Naive thymus-derived CD8-positive, alpha-beta T cell (primary cell): Measurements from ENCODE around the gene AGPAT3. TPM values are rescaled to one million over a fixed set of nuclear protein-coding genes. Genes with fewer than 3 reads are reported as not detected.
A peak's percentile ranks its signal among the peaks of the same experiment; 100 is the strongest.

ENCODE experiments used
- ATAC-seq, 2 donors: fragments of 150-1000 bp; cut with Tn5 transposase in 1 of 2; sonication (Bioruptor Pico), chemical (Tn5 transposase) in 1 of 2; 1 replicate in 1 of 2; 2 replicates in 1 of 2; pipeline ENCODE4 v1.10.0; 2021; ENCODE audit warnings: mild to moderate bottlenecking in 2 of 2, moderate library complexity in 2 of 2
- POLR2A ChIA-PET: fragments of 350-600 bp; sonication (Branson Sonifier 250); formaldehyde crosslinking; loops from one replicate; lab custom pipeline; 2021; ENCODE audit warnings: antibody characterized with exemption; lab: Charles Lee
- DNase-seq, 10 donors: peaks; one replicate each; pipeline versions ENCODE4 v3.0.0 to v3.0.0-alpha.2; 2020 to 2022
- H3K27ac Mint-ChIP-seq, 10 donors: one replicate each; pipeline ENCODE4 v1.8.0; 2020 to 2022; ENCODE audit warnings: mild to moderate bottlenecking in 10 of 10, mixed read lengths in 10 of 10, moderate library complexity in 4 of 10, inconsistent platforms in 1 of 10
- H3K27me3 Mint-ChIP-seq, 5 donors: one replicate each; pipeline ENCODE4 v1.8.0; 2021 to 2022; ENCODE audit warnings: mixed read lengths in 5 of 5
- H3K36me3 Mint-ChIP-seq, 3 donors: one replicate each; pipeline ENCODE4 v1.8.0; 2020 to 2022; ENCODE audit warnings: mixed read lengths in 3 of 3, mild to moderate bottlenecking in 2 of 3, inconsistent platforms in 1 of 3
- H3K4me1 Mint-ChIP-seq, 4 donors: one replicate each; pipeline ENCODE4 v1.8.0; 2021 to 2022; ENCODE audit warnings: mixed read lengths in 4 of 4
- H3K4me3 Mint-ChIP-seq, 10 donors: one replicate each; pipeline ENCODE4 v1.8.0; 2020 to 2022; ENCODE audit warnings: mild to moderate bottlenecking in 10 of 10, mixed read lengths in 10 of 10, moderate library complexity in 6 of 10, inconsistent platforms in 1 of 10
- H3K9me3 Mint-ChIP-seq, 9 donors: one replicate each; pipeline ENCODE4 v1.8.0; 2020 to 2022; ENCODE audit warnings: mixed read lengths in 9 of 9, mild to moderate bottlenecking in 3 of 9, inconsistent platforms in 1 of 9, moderate library complexity in 1 of 9
- polyA plus RNA-seq, 3 donors: library from polyadenylated mRNA; unstranded; fragments of 300-500 nt; fragmentation: Illumina TruSeq; gene quantifications; one replicate each; pipeline ENCODE4 v1.2.3, GENCODE V29; 2021
- total RNA-seq, 8 experiments: library from RNA in 2 of 8; stranded (reverse) in 2 of 8; gene quantifications; one replicate each; pipeline ENCODE4 v1.2.3 and lab custom pipeline; 2021 to 2026

The AGPAT3 gene
- total and polyA plus RNA-seq, 5 experiments from 2014 or later: 10.9 to 59.0 (median 18.0) TPM

GRCh38 chr21:43930848-43931375 is 65.9 kb downstream of the AGPAT3 start:
- peaks cover 0 to 13% (median 0%) of the 10 kb centered on the region in 3 donors for H3K36me3 Mint-ChIP-seq
- DNase-seq: no peak
- H3K4me3 Mint-ChIP-seq: no peak overlapping the region
- peaks cover 0 to 31% (median 11%) of the 10 kb centered on the region in 4 donors for H3K4me1 Mint-ChIP-seq
- ATAC-seq: no peak
- H3K27ac Mint-ChIP-seq: peak overlapping the region in 4 of 10 donors; percentile 4 to 82 (median 32)
- H3K9me3 Mint-ChIP-seq: no peaks in the 10 kb centered on the region
- H3K27me3 Mint-ChIP-seq: no peaks in the 10 kb centered on the region
- POLR2A ChIA-PET: interaction anchor here (0.6 to 1.5 kb wide), 3 partner anchors 8 to 1543 kb away, joined by 3 to 4 read pairs (median 4); no protein-coding TSS in a partner anchor

- Mint-ChIP-seq H3K27me3 (no peaks in the 10 kb centered on the region), H3K4me1 (peaks cover 1 to 28% (median 11%) of the 10 kb centered on the region in 4 donors), H3K36me3 (peaks cover 0 to 13% (median 0%) of the 10 kb centered on the region in 3 donors), H3K9me3 (no peaks in the 10 kb centered on the region), H3K27ac (peak overlapping the region in 2 of 10 donors; percentile 4 to 82), H3K4me3 (no peak overlapping the region)
- POLR2A ChIA-PET: interaction anchor here (0.6 to 1.5 kb wide), 2 partner anchors 9 to 1544 kb away, joined by 3 to 4 read pairs; no protein-coding TSS in a partner anchor
- no peak for DNase-seq
- no peak for ATAC-seq
Observed at GRCh38 chr21:43931489-43931888, 66.5 kb downstream of the AGPAT3 start.

- DNase-seq (no peak), ATAC-seq (no peak)
- H3K36me3 Mint-ChIP-seq: peaks cover 0 to 13% (median 0%) of the 10 kb centered on the region in 3 donors
- H3K4me1 Mint-ChIP-seq: peaks cover 3 to 30% (median 11%) of the 10 kb centered on the region in 4 donors
- H3K9me3 Mint-ChIP-seq: no peaks in the 10 kb centered on the region
- H3K4me3 Mint-ChIP-seq: no peak overlapping the region
- no peaks in the 10 kb centered on the region for H3K27me3 Mint-ChIP-seq
- POLR2A ChIA-PET: interaction anchor here (1.5 kb wide), 1 partner anchor 9 kb away, joined by 4 read pairs; no protein-coding TSS in a partner anchor
- H3K27ac Mint-ChIP-seq: peak overlapping the region in 4 of 10 donors; percentile 20 to 63 (median 29)
Observed at GRCh38 chr21:43932005-43932404, 67.0 kb downstream of the AGPAT3 start.

- no peak for DNase-seq
- H3K36me3 Mint-ChIP-seq: peaks cover 0 to 6% (median 0%) of the 10 kb centered on the region in 3 donors
- H3K4me1 Mint-ChIP-seq: peaks cover 14 to 36% (median 17%) of the 10 kb centered on the region in 4 donors
- ATAC-seq: no peak
- H3K27ac Mint-ChIP-seq: peak overlapping the region in 3 of 10 donors; percentile 22 to 73 (median 67)
- H3K4me3 Mint-ChIP-seq: no peak overlapping the region
- no peaks in the 10 kb centered on the region for H3K9me3 Mint-ChIP-seq
- H3K27me3 Mint-ChIP-seq: no peaks in the 10 kb centered on the region
- POLR2A ChIA-PET: interaction anchor here (1.1 kb wide), 1 partner anchor 19 kb away, joined by 3 read pairs; no protein-coding TSS in a partner anchor
Observed at GRCh38 chr21:43933199-43933598, 68.2 kb downstream of the AGPAT3 start.

- Mint-ChIP-seq H3K9me3 (no peaks in the 10 kb centered on the region), H3K4me1 (peaks cover 16 to 41% (median 20%) of the 10 kb centered on the region in 4 donors), H3K4me3 (no peak overlapping the region), H3K27me3 (no peaks in the 10 kb centered on the region), H3K27ac (peak overlapping the region in 2 of 10 donors; percentile 27 to 73), H3K36me3 (peaks cover 0 to 3% (median 0%) of the 10 kb centered on the region in 3 donors)
- DNase-seq (no peak), ATAC-seq (no peak)
- POLR2A ChIA-PET: interaction anchor here (1.1 kb wide), 1 partner anchor 20 kb away, joined by 3 read pairs; no protein-coding TSS in a partner anchor
Observed at GRCh38 chr21:43933680-43934079, 68.7 kb downstream of the AGPAT3 start.

- no peaks in the 10 kb centered on the region for H3K27me3 Mint-ChIP-seq
- DNase-seq (no peak), ATAC-seq (no peak)
- peak overlapping the region in 1 of 10 donors; percentile 36 for H3K4me3 Mint-ChIP-seq
- H3K36me3 Mint-ChIP-seq: peaks cover 0 to 3% (median 0%) of the 10 kb centered on the region in 3 donors
- POLR2A ChIA-PET: interaction anchor here (0.6 to 1.1 kb wide), 2 partner anchors 20 to 61 kb away, joined by 3 read pairs; no protein-coding TSS in a partner anchor
- H3K4me1 Mint-ChIP-seq: peaks cover 16 to 45% (median 25%) of the 10 kb centered on the region in 4 donors
- H3K9me3 Mint-ChIP-seq: no peaks in the 10 kb centered on the region
- H3K27ac Mint-ChIP-seq: peak overlapping the region in 1 of 10 donors; percentile 62
Observed at GRCh38 chr21:43934116-43934515, 69.1 kb downstream of the AGPAT3 start.

DNA sequence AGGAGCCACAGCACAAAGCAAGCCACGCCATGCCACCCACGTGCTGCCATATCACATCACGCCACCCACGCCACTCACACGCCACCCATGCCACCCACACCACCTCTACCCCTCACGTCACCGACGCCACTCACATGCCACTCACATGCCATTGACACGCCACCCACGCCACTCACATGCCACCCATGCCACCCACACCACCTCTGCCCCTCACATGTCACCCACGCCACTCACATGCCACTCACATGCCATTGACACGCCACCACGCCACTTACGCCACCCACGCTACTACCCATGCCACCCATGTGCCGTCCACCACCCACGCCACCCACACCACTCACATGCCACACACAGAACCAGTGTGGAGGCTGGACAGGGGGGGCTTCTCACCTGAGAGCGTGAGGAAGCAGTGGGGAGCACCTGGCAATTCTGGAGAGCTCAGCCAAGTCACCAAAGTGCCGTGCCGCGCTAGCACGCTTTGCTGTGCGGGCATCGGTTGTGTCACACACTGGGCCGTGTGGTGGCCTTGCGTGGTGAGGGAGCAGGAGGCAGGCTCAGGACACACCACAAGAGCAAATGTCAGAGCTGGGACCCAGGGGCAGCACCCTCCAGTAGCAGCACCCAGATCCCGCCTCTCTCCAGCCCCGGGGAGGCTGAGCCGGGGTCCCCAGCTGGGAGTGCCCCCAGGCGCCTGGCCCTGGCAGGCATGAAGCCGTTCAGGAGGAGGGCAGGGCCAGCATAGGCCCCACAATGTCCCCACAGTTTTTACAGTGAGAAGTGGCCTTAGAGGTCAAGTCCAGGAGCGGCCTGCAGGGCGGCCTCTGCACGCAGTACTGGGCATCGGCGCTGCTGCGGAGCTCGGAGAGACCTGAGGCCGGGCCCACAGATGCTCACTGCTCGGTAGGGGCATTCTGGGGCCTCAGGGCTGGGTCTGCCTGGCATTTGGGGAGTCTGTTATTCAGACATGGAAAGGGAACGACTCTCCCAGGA is 70.0 kb downstream of the AGPAT3 start:
- no peaks in the 10 kb centered on the region for H3K9me3 Mint-ChIP-seq
- ATAC-seq (no peak), DNase-seq (no peak)
- no peak overlapping the region for H3K27ac Mint-ChIP-seq
- peaks cover 19 to 46% (median 28%) of the 10 kb centered on the region in 4 donors for H3K4me1 Mint-ChIP-seq
- no peak overlapping the region for H3K4me3 Mint-ChIP-seq
- H3K27me3 Mint-ChIP-seq: no peaks in the 10 kb centered on the region
- peaks cover 0 to 6% (median 0%) of the 10 kb centered on the region in 3 donors for H3K36me3 Mint-ChIP-seq
- POLR2A ChIA-PET: interaction anchor here (0.6 kb wide), 1 partner anchor 62 kb away, joined by 3 read pairs; no protein-coding TSS in a partner anchor

DNA sequence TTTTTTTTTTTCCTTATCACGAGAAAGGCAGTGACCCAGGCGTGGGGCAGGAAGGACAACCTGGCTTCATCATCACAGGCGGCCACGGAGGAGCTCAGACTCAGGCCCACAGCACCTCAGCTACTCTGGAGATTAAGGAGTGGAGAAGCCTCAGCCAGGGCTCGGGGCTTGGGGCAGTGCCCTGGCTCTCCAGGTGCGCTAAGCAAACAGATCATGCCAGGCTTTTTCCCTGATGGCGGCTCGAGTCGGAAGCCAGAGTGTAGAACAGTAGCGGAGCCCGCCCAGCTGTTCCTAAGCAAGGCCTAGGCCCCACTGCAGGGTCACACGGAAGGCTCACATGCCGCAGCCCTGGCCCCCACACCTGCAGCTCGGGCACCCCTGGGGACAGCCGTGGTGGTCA is 70.7 kb downstream of the AGPAT3 start:
- peaks cover 19 to 45% (median 28%) of the 10 kb centered on the region in 4 donors for H3K4me1 Mint-ChIP-seq
- DNase-seq: no peak
- H3K4me3 Mint-ChIP-seq: no peak overlapping the region
- no peak for ATAC-seq
- peaks cover 0 to 6% (median 0%) of the 10 kb centered on the region in 3 donors for H3K36me3 Mint-ChIP-seq
- no peaks in the 10 kb centered on the region for H3K27me3 Mint-ChIP-seq
- no peaks in the 10 kb centered on the region for H3K9me3 Mint-ChIP-seq
- POLR2A ChIA-PET: no interaction called here
- H3K27ac Mint-ChIP-seq: no peak overlapping the region

DNA sequence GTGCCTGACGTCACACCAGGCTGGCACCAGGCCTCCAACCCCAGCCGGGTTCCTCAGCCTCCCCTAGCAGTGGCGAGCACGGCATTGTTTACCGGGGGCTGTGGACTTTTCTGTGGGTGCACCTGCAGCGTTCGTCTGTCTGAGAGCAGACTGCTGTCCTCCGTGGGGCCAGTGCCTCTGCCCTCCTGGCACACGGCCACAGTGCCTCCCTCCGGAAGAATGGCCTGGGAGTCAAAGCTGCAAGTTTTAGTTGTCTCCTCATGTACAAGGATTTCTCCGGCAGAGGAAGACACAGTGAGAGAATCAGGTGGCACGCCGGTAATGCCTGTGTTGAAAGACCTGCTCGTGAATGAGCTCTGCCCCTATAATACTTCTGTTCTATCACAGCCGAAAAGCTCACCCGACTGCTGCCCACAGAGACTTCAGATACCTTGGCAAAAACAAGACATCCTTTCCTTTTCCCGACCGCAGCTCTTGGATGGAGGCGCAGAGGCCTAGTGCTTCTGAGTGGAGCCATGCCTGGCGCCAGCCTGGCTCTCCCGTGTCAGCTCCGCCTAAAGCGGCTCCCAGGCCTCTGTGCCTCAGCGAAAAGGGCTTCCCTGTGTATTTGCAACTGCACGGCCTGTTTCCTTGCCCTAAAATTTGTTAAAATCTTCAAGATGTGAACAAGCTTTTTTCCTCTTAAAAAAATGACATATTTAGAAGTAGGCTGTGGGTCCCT is 71.4 kb downstream of the AGPAT3 start:
- no peaks in the 10 kb centered on the region for H3K9me3 Mint-ChIP-seq
- peak overlapping the region in 1 of 10 donors; percentile 63 for H3K4me3 Mint-ChIP-seq
- POLR2A ChIA-PET: interaction anchor here (1.6 to 3.4 kb wide), 2 partner anchors 15 to 19 kb away, joined by 5 to 15 read pairs; no protein-coding TSS in a partner anchor
- peak overlapping the region in 2 of 10 donors; percentile 41 to 47 for H3K27ac Mint-ChIP-seq
- H3K27me3 Mint-ChIP-seq: no peaks in the 10 kb centered on the region
- peaks cover 20 to 44% (median 28%) of the 10 kb centered on the region in 4 donors for H3K4me1 Mint-ChIP-seq
- ATAC-seq (no peak), DNase-seq (no peak)
- peaks cover 0 to 6% (median 0%) of the 10 kb centered on the region in 3 donors for H3K36me3 Mint-ChIP-seq

DNA sequence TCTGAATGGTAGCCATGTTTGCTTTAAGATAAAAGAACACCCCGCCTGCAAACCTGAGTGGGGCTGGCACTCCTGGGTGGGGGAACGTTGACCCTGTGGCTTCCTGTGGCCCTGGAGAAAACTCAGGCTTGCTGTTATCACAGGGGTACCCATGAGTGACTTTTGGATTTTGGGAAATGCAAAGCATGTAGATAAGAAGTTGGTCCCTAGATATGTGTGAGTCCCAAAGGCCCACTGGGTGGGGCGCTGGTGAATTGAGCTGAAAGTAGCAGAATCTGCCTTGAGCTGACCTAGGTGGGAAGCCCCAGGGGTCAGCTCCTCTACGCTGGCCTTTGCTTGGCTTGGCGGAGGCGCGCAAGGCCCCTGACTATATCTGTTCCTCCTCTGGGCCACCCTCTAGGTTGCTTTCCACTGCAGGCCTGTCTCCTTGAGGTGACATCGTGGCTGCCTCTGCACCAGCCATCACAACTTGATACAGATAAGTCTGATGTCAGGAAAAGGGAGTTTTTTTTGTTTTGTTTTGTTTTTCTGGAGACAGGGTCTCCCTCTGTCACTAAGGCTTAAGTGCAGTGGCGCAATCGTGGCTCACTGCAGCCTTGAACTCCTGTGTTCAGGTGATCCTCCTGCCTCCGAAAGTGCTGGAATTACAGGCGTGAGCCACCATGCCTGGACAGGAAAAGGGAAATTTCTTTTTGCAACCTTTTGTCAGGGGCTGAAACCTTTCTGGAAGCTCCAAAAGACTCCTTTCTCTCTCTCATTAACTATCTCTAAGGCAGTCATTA is 72.2 kb downstream of the AGPAT3 start:
- Mint-ChIP-seq H3K27me3 (no peaks in the 10 kb centered on the region), H3K9me3 (no peaks in the 10 kb centered on the region), H3K4me3 (peak overlapping the region in 2 of 10 donors; percentile 41 to 44), H3K36me3 (peaks cover 0 to 6% (median 0%) of the 10 kb centered on the region in 3 donors), H3K4me1 (peaks cover 20 to 42% (median 28%) of the 10 kb centered on the region in 4 donors), H3K27ac (peak overlapping the region in 5 of 10 donors; percentile 12 to 74 (median 44))
- POLR2A ChIA-PET: interaction anchor here (1.6 to 3.4 kb wide), 3 partner anchors 16 to 126 kb away, joined by 5 to 15 read pairs (median 10); no protein-coding TSS in a partner anchor
- ATAC-seq (no peak), DNase-seq (no peak)

GRCh38 chr21:43937891-43938309 is 72.9 kb downstream of the AGPAT3 start:
- no peak for DNase-seq
- Mint-ChIP-seq H3K4me1 (peaks cover 20 to 39% (median 28%) of the 10 kb centered on the region in 4 donors), H3K4me3 (peak overlapping the region in 9 of 10 donors; percentile 9 to 84 (median 41))

More at GRCh38 chr21:43937891-43938309, 72.9 kb downstream of the AGPAT3 start:
- ATAC-seq: no peak
- Mint-ChIP-seq H3K9me3 (no peaks in the 10 kb centered on the region), H3K27ac (peak overlapping the region in 8 of 10 donors; percentile 13 to 74 (median 44)), H3K36me3 (peaks cover 0 to 5% (median 0%) of the 10 kb centered on the region in 3 donors), H3K27me3 (no peaks in the 10 kb centered on the region)
- POLR2A ChIA-PET: interaction anchor here (0.7 to 3.4 kb wide), 5 partner anchors 12 to 218 kb away, joined by 3 to 15 read pairs (median 5); no protein-coding TSS in a partner anchor
